OCI-LY3 (cell line): ENCODE data around the gene GAB2.

Experiments used
- H2AFZ ChIP-seq: fragments of 200-600, 300-600 bp; shearing (Covaris generic); 2 replicates; pipeline ENCODE4 v1.6.0; 2014; ENCODE audit warnings: antibody characterized with exemption, low read depth, low read length
- H3K27ac ChIP-seq: fragments of 200-600, 300-600 bp; sonication (generic); 2 replicates; pipeline ENCODE4 v1.5.1; 2014; ENCODE audit warnings: mild to moderate bottlenecking, low read length, moderate library complexity, mixed read lengths
- H3K27me3 ChIP-seq: fragments of 200-600, 300-600 bp; sonication (generic); 2 replicates; pipeline ENCODE4 v1.6.1; 2014; ENCODE audit warnings: low read depth, low read length, mixed read lengths
- H3K36me3 ChIP-seq: fragments of 200-600, 300-600 bp; sonication (generic); replicated peaks from 2 replicates; pipeline ENCODE3; 2014; ENCODE audit warnings: low read depth, low read length, mixed read lengths
- H3K4me1 ChIP-seq: fragments of 300-600, 200-600 bp; sonication (generic); 2 replicates; pipeline ENCODE4 v1.6.1; 2014; ENCODE audit warnings: low read length, mixed read lengths
- H3K4me2 ChIP-seq: fragments of 200-600, 300-600 bp; sonication (generic); 2 replicates; pipeline ENCODE4 v1.6.1; 2014; ENCODE audit warnings: low read length, mixed read lengths
- H3K4me3 ChIP-seq: fragments of 300-600, 200-600 bp; sonication (generic); 2 replicates; pipeline ENCODE4 v1.5.1; 2014; ENCODE audit warnings: antibody characterized with exemption, mild to moderate bottlenecking, low read length, moderate library complexity
- H3K79me2 ChIP-seq: fragments of 300-600, 200-600 bp; shearing (Covaris generic); 2 replicates; pipeline ENCODE4 v1.6.1; 2014; ENCODE audit warnings: mild to moderate bottlenecking, low read length, mixed read lengths
- H3K9ac ChIP-seq: fragments of 300-600, 200-600 bp; shearing (Covaris generic); 2 replicates; pipeline ENCODE4 v1.6.0; 2014; ENCODE audit warnings: mild to moderate bottlenecking, low read length, moderate library complexity
- H3K9me3 ChIP-seq: fragments of 200-600, 300-600 bp; shearing (Covaris generic); 2 replicates; pipeline ENCODE4 v1.6.1; 2014; ENCODE audit warnings: low read length, mixed read lengths; ENCODE audit not compliant: insufficient read depth
- H4K20me1 ChIP-seq: fragments of 200-600, 300-600 bp; sonication (generic); 2 replicates; pipeline ENCODE4 v1.6.1; 2016; ENCODE audit warnings: low read length, mixed read lengths; ENCODE audit not compliant: insufficient read depth
- CTCF ChIP-seq: fragments of 200-600, 300-600 bp; sonication (generic); IDR thresholded peaks from 2 replicates; pipeline ENCODE4 v1.5.1; 2014; ENCODE audit warnings: antibody characterized with exemption, low read length, low read depth
- EZH2phosphoT487 ChIP-seq: fragments of 200-600 bp; shearing (Covaris generic); IDR thresholded peaks from 2 replicates; pipeline ENCODE4 v1.6.1; 2018; ENCODE audit warnings: antibody characterized with exemption, mixed run types, low read depth

GAB2 gene

GRCh38 chr11:78425399-78426070 is 7.9 kb upstream of the GAB2 start:
- Histone ChIP-seq H3K4me2 (peak overlapping the region; percentile 94), H3K4me3 (peak overlapping the region; percentile 40), H3K27me3 (no peaks in the 10 kb centered on the region), H3K36me3 (no peaks in the 10 kb centered on the region), H3K27ac (peak overlapping the region; percentile 95), H3K79me2 (no peaks in the 10 kb centered on the region), H3K9me3 (no peaks in the 10 kb centered on the region), H4K20me1 (no peaks in the 10 kb centered on the region), H3K9ac (peak overlapping the region; percentile 75), H3K4me1 (peaks cover 80% of the 10 kb centered on the region), H2AFZ (no peak overlapping the region)
- TF ChIP-seq EZH2phosphoT487: no peak
- TF ChIP-seq CTCF: no peak

- no peaks in the 10 kb centered on the region for H3K79me2 ChIP-seq
- H3K9ac ChIP-seq: peak overlapping the region; percentile 75
- no peaks in the 10 kb centered on the region for H4K20me1 ChIP-seq
- H3K27ac ChIP-seq: peak overlapping the region; percentile 95
- no peaks in the 10 kb centered on the region for H3K27me3 ChIP-seq
- peaks cover 78% of the 10 kb centered on the region for H3K4me1 ChIP-seq
- TF ChIP-seq CTCF: no peak
- no peak for TF ChIP-seq EZH2phosphoT487
- peak overlapping the region; percentile 94 for H3K4me2 ChIP-seq
- H3K4me3 ChIP-seq: peak overlapping the region; percentile 40
- H2AFZ ChIP-seq: no peak overlapping the region
- H3K36me3 ChIP-seq: no peaks in the 10 kb centered on the region
- no peaks in the 10 kb centered on the region for H3K9me3 ChIP-seq
These were observed 7.0 kb upstream of the GAB2 start for GRCh38 chr11:78424334-78425270.

- H4K20me1 ChIP-seq: no peaks in the 10 kb centered on the region
- no peak overlapping the region for H2AFZ ChIP-seq
- no peak overlapping the region for H3K4me3 ChIP-seq
- no peak overlapping the region for H3K9ac ChIP-seq
- peaks cover 68% of the 10 kb centered on the region for H3K4me1 ChIP-seq
- no peaks in the 10 kb centered on the region for H3K79me2 ChIP-seq
- H3K9me3 ChIP-seq: no peaks in the 10 kb centered on the region
- no peaks in the 10 kb centered on the region for H3K27me3 ChIP-seq
- no peak overlapping the region for H3K4me2 ChIP-seq
- H3K27ac ChIP-seq: no peak overlapping the region
- no peak for TF ChIP-seq CTCF
- TF ChIP-seq EZH2phosphoT487: no peak
- H3K36me3 ChIP-seq: no peaks in the 10 kb centered on the region
These were observed 5.6 kb upstream of the GAB2 start for GRCh38 chr11:78423241-78423640.

GRCh38 chr11:78420796-78421209 is 3.2 kb upstream of the GAB2 start:
- Histone ChIP-seq H3K9me3 (no peaks in the 10 kb centered on the region), H3K36me3 (no peaks in the 10 kb centered on the region), H2AFZ (no peak overlapping the region; the same call in 1 of the 2 replicates), H3K9ac (peak overlapping the region; percentile 10; the same call in 1 of the 2 replicates), H3K27ac (0 out of 2 replicates have a peak overlapping the region, but pooled peaks have one; percentile 9), H3K4me1 (peaks cover 54% of the 10 kb centered on the region), H3K79me2 (peaks cover 6% of the 10 kb centered on the region; the same call in 1 of the 2 replicates), H3K27me3 (no peaks in the 10 kb centered on the region), H3K4me3 (peak overlapping the region; percentile 54), H3K4me2 (peak overlapping the region; percentile 67), H4K20me1 (no peaks in the 10 kb centered on the region)
- TF ChIP-seq EZH2phosphoT487 (no peak), CTCF (no peak)
